Measurements from ENCODE around the gene LRRC25. TPM values are rescaled to one million over a fixed set of nuclear protein-coding genes. Genes with fewer than 3 reads are reported as not detected.

The LRRC25 gene
- total and polyA plus RNA-seq, 7 experiments from 2014 or later: 0.15 to 68.6 (median 0.76) TPM

- Mint-ChIP-seq H3K36me3 (peaks cover 0 to 7% (median 0%) of the 10 kb centered on the region in 5 donors), H3K27me3 (no peaks in the 10 kb centered on the region), H3K4me3 (peak overlapping the region; percentile 73 to 89 (median 83)), H3K27ac (peak overlapping the region in 6 of 9 donors; percentile 22 to 71 (median 42)), H3K4me1 (peaks cover 0 to 37% (median 27%) of the 10 kb centered on the region in 7 donors), H3K9me3 (peaks cover 0 to 1% (median 0%) of the 10 kb centered on the region in 11 donors)
- Histone ChIP-seq H3K36me3 (ENCODE audit: control insufficient read depth in 2 of 3, insufficient read depth in 3 of 3, low read length in 3 of 3) (no peaks in the 10 kb centered on the region), H3K9me3 (ENCODE audit: control insufficient read depth in 2 of 3, low read length in 3 of 3) (no peaks in the 10 kb centered on the region), H3K4me3 (ENCODE audit: low read length) (peak overlapping the region; percentile 41), H3K27ac (ENCODE audit: low read depth, low read length) (peak overlapping the region; percentile 69), H3K27me3 (ENCODE audit: control insufficient read depth in 2 of 2, insufficient read depth in 2 of 2, low read length in 2 of 2) (no peaks in the 10 kb centered on the region), H3K4me1 (ENCODE audit: control insufficient read depth in 2 of 2, insufficient read depth in 2 of 2, low read length in 2 of 2) (peaks cover 5 to 16% of the 10 kb centered on the region in 2 donors)
- POLR2A ChIA-PET: interaction anchor here (0.8 to 1.3 kb wide), 4 partner anchors 10 to 18 kb away, joined by 3 to 4 read pairs (median 3); partner anchors contain the start of gene SSBP4
- peak; percentile 68 for ATAC-seq
- intact Hi-C loops (cut with micrococcal nuclease): loop anchor here in 1 of 2 donors (1.0 to 5.0 kb wide), 4 partner anchors 8 to 200 kb away; partner anchors contain the start of genes KLHL26 and SSBP4
- peak in 8 of 9 donors; percentile 60 to 79 (median 72) for DNase-seq
- CTCF ChIA-PET: no interaction called here
Observed at GRCh38 chr19:18436671-18437490, 39.5 kb upstream of the LRRC25 start.

GRCh38 chr19:18435842-18436670 is 38.6 kb upstream of the LRRC25 start:
- Mint-ChIP-seq H3K27me3 (no peaks in the 10 kb centered on the region), H3K4me3 (peak overlapping the region; percentile 50 to 89 (median 75)), H3K27ac (peak overlapping the region in 4 of 9 donors; percentile 21 to 71 (median 26)), H3K9me3 (peaks cover 0 to 1% (median 0%) of the 10 kb centered on the region in 11 donors), H3K4me1 (peaks cover 0 to 31% (median 26%) of the 10 kb centered on the region in 7 donors), H3K36me3 (peaks cover 0 to 6% (median 0%) of the 10 kb centered on the region in 5 donors)
- H3K4me3 ChIP-seq (ENCODE audit: low read length): no peak overlapping the region
- intact Hi-C loops (cut with micrococcal nuclease): loop anchor here in 1 of 2 donors (5.0 kb wide), 1 partner anchor 201 kb away; the partner anchor contains the start of gene KLHL26
- H3K36me3 ChIP-seq (ENCODE audit: control insufficient read depth in 2 of 3, insufficient read depth in 3 of 3, low read length in 3 of 3): no peaks in the 10 kb centered on the region
- ChIA-PET CTCF (interaction anchor here (1.1 kb wide), 1 partner anchor 17 kb away, joined by 3 read pairs; the partner anchor contains the start of gene SSBP4), POLR2A (interaction anchor here (0.6 to 1.3 kb wide), 3 partner anchors 15 to 1436 kb away, joined by 3 read pairs; partner anchors contain the start of gene SSBP4)
- peaks cover 4 to 13% of the 10 kb centered on the region in 2 donors for H3K4me1 ChIP-seq (ENCODE audit: control insufficient read depth in 2 of 2, insufficient read depth in 2 of 2, low read length in 2 of 2)
- H3K9me3 ChIP-seq (ENCODE audit: control insufficient read depth in 2 of 3, low read length in 3 of 3): no peaks in the 10 kb centered on the region
- no peak for DNase-seq
- H3K27me3 ChIP-seq (ENCODE audit: control insufficient read depth in 2 of 2, insufficient read depth in 2 of 2, low read length in 2 of 2): no peaks in the 10 kb centered on the region
- no peak for ATAC-seq
- H3K27ac ChIP-seq (ENCODE audit: low read depth, low read length): no peak overlapping the region

- Mint-ChIP-seq H3K9me3 (no peaks in the 10 kb centered on the region), H3K27ac (no peak overlapping the region), H3K4me3 (peak overlapping the region in 8 of 10 donors; percentile 50 to 83 (median 71)), H3K36me3 (peaks cover 0 to 6% (median 0%) of the 10 kb centered on the region in 5 donors), H3K27me3 (no peaks in the 10 kb centered on the region), H3K4me1 (peaks cover 0 to 26% (median 21%) of the 10 kb centered on the region in 7 donors)
- ATAC-seq (no peak), DNase-seq (no peak)
- CTCF ChIA-PET: interaction anchor here (0.6 to 1.1 kb wide), 2 partner anchors 16 to 18 kb away, joined by 3 read pairs; partner anchors contain the start of gene SSBP4
- POLR2A ChIA-PET: interaction anchor here (1.0 to 1.8 kb wide), 4 partner anchors 15 to 85 kb away, joined by 3 to 5 read pairs (median 3); partner anchors contain the start of gene SSBP4
- no peaks in the 10 kb centered on the region for H3K9me3 ChIP-seq (ENCODE audit: control insufficient read depth in 2 of 3, low read length in 3 of 3)
- no peaks in the 10 kb centered on the region for H3K36me3 ChIP-seq (ENCODE audit: control insufficient read depth in 2 of 3, insufficient read depth in 3 of 3, low read length in 3 of 3)
- no peak overlapping the region for H3K4me3 ChIP-seq (ENCODE audit: low read length)
- no peak overlapping the region for H3K27ac ChIP-seq (ENCODE audit: low read depth, low read length)
- H3K4me1 ChIP-seq (ENCODE audit: control insufficient read depth in 2 of 2, insufficient read depth in 2 of 2, low read length in 2 of 2): peaks cover 11 to 18% of the 10 kb centered on the region in 2 donors
- intact Hi-C loops (cut with micrococcal nuclease): loop anchor here in 1 of 2 donors (5.0 kb wide), 1 partner anchor 202 kb away; the partner anchor contains the start of gene KLHL26
- no peaks in the 10 kb centered on the region for H3K27me3 ChIP-seq (ENCODE audit: control insufficient read depth in 2 of 2, insufficient read depth in 2 of 2, low read length in 2 of 2)
Observed at GRCh38 chr19:18435178-18435841, 37.9 kb upstream of the LRRC25 start.

GRCh38 chr19:18434411-18435175 is 37.2 kb upstream of the LRRC25 start:
- Histone ChIP-seq H3K4me1 (ENCODE audit: control insufficient read depth in 2 of 2, insufficient read depth in 2 of 2, low read length in 2 of 2) (peaks cover 18 to 25% of the 10 kb centered on the region in 2 donors), H3K27ac (ENCODE audit: low read depth, low read length) (no peak overlapping the region), H3K4me3 (ENCODE audit: low read length) (no peak overlapping the region), H3K9me3 (ENCODE audit: control insufficient read depth in 2 of 3, low read length in 3 of 3) (no peaks in the 10 kb centered on the region), H3K27me3 (ENCODE audit: control insufficient read depth in 2 of 2, insufficient read depth in 2 of 2, low read length in 2 of 2) (no peaks in the 10 kb centered on the region), H3K36me3 (ENCODE audit: control insufficient read depth in 2 of 3, insufficient read depth in 3 of 3, low read length in 3 of 3) (no peaks in the 10 kb centered on the region)
- Mint-ChIP-seq H3K4me3 (peak overlapping the region; percentile 40 to 83 (median 68)), H3K9me3 (no peaks in the 10 kb centered on the region), H3K27me3 (no peaks in the 10 kb centered on the region), H3K27ac (peak overlapping the region in 5 of 9 donors; percentile 38 to 71 (median 49)), H3K36me3 (peaks cover 0 to 6% (median 0%) of the 10 kb centered on the region in 5 donors), H3K4me1 (peaks cover 0 to 29% (median 23%) of the 10 kb centered on the region in 7 donors)
- no peak for DNase-seq
- intact Hi-C loops (cut with micrococcal nuclease): loop anchor here in 1 of 2 donors (5.0 kb wide), 1 partner anchor 203 kb away; the partner anchor contains the start of gene KLHL26
- CTCF ChIA-PET: interaction anchor here (0.6 kb wide), 1 partner anchor 19 kb away, joined by 3 read pairs; no protein-coding TSS in a partner anchor
- no peak for ATAC-seq
- POLR2A ChIA-PET: interaction anchor here (1.0 to 1.8 kb wide), 2 partner anchors 16 to 86 kb away, joined by 3 to 5 read pairs; partner anchors contain the start of gene SSBP4

GRCh38 chr19:18433735-18434398 is 36.4 kb upstream of the LRRC25 start:
- Histone ChIP-seq H3K9me3 (ENCODE audit: control insufficient read depth in 2 of 3, low read length in 3 of 3) (no peaks in the 10 kb centered on the region), H3K36me3 (ENCODE audit: control insufficient read depth in 2 of 3, insufficient read depth in 3 of 3, low read length in 3 of 3) (no peaks in the 10 kb centered on the region), H3K27ac (ENCODE audit: low read depth, low read length) (peak overlapping the region; percentile 41), H3K27me3 (ENCODE audit: control insufficient read depth in 2 of 2, insufficient read depth in 2 of 2, low read length in 2 of 2) (no peaks in the 10 kb centered on the region), H3K4me3 (ENCODE audit: low read length) (no peak overlapping the region), H3K4me1 (ENCODE audit: control insufficient read depth in 2 of 2, insufficient read depth in 2 of 2, low read length in 2 of 2) (peaks cover 19 to 27% of the 10 kb centered on the region in 2 donors)
- CTCF ChIA-PET: no interaction called here
- H3K36me3 Mint-ChIP-seq: peaks cover 0 to 6% (median 0%) of the 10 kb centered on the region in 5 donors
- H3K4me3 Mint-ChIP-seq: peak overlapping the region; percentile 40 to 83 (median 68)
- no peak for DNase-seq
- POLR2A ChIA-PET: interaction anchor here (0.5 to 1.8 kb wide), 3 partner anchors 10 to 87 kb away, joined by 3 to 5 read pairs (median 5); partner anchors contain the start of gene SSBP4
- peaks cover 0 to 30% (median 22%) of the 10 kb centered on the region in 7 donors for H3K4me1 Mint-ChIP-seq
- H3K27me3 Mint-ChIP-seq: no peaks in the 10 kb centered on the region
- intact Hi-C loops (cut with micrococcal nuclease): no loop called here
- no peaks in the 10 kb centered on the region for H3K9me3 Mint-ChIP-seq
- ATAC-seq: no peak
- H3K27ac Mint-ChIP-seq: peak overlapping the region in 4 of 9 donors; percentile 29 to 71 (median 38)

All from naive thymus-derived CD4-positive, alpha-beta T cell (primary cell).